HG02798 (cell line): ENCODE measurements around the gene MORC3.

Experiments used
- ATAC-seq: cut with Tn5 transposase; IDR thresholded peaks from one replicate; pipeline ENCODE4 v1.9.1; 2021; ENCODE audit warnings: mild to moderate bottlenecking; ENCODE audit not compliant: unreplicated experiment, poor library complexity

The MORC3 gene

GRCh38 chr21:36420571-36421339, 100.8 kb downstream of the MORC3 start:
- ATAC-seq, result no peak

GRCh38 chr21:36422279-36423098, 102.5 kb downstream of the MORC3 start:
- no peak for ATAC-seq

- no peak for ATAC-seq
These were observed 103.9 kb downstream of the MORC3 start for GRCh38 chr21:36423771-36424433.

GRCh38 chr21:36424592-36424991, 104.6 kb downstream of the MORC3 start:
- ATAC-seq, result no peak

- ATAC-seq, result no peak
These were observed 105.3 kb downstream of the MORC3 start for GRCh38 chr21:36425286-36425685.
